Fibroblast of skin of left quadriceps (primary cell): ENCODE results near the gene LIN7C.
"Not testable (repeated sequence)": the region's sequence is repeated elsewhere in the genome, so short reads cannot be mapped to it uniquely, and the experiment has no call there.

ENCODE experiments used
- DNase-seq, 2 experiments: peaks; one replicate each; pipeline ENCODE4 v3.0.0-alpha.2; 2013; ENCODE audit warnings: low read depth in 2 of 2

The LIN7C gene

DNA sequence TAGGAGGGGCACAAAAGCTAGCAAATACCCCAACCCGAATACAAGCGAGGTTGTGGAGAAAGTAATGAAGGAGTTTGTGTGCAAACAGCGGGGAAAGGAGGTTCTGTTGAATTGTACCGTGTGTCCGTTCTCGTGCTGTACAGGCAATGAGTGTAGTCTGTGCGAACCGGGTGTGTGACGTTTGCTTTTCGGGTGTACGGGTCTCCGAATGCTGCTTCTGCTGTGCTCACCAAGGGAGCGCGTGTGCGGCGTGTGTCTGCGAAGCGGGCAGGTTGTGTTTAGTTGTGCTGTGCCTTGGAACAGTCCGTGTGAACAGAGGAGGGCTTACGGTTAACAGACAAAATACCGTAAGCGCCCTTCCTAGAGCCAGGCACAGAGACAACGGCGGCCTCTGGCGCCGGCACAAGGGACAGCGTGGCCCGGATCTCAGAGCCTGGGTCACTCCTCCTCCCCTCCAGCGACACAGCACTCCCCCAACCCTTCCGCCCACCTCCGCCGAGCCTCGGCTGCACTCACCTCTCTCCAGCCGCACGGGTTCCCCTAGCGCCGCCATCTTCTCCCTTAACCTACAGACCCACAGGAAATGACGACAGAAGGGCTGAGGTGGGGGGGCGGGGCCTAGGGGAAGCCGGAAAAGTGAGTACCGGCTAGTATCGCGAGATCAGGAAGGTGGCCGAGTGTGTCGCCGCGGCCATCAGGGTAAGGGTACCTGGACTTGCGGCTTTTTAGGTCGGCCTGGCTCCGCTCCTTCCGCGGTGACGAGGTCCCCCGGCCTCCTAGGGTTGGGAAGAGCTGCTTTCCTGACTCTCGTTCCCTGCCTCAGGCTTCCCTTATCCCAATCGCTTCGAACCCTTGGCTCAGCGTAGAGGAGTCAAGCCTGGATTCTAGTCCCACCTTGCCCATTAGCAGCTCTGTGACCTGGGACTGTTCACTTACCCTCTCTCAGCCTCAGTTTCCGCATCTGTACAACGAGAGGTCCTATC, at the start of gene LIN7C:
LIN7C (minus strand) TSS at position 570 of the 983 bp plus-strand sequence; CDS start at position 553, 17 bp downstream.
- peak; percentile 91 to 92 for DNase-seq

DNA sequence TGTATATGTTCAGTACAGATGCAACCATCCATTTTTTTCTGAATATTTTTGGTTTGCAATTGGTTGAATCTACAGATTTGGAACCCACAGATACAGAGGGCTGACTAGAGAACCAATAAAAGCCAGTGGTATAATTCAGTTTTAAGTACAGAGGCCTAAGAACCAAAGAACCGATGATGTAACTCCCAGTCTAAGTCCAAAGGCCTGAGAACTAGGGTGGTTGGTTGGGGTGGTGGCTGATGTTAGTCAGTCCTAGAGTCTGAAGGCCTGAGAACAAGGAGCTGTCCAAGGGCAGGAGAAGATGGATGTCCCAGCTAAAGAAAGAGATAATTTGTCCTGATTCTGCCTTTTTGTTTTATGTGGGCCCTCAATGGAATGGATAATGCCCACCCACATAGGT, 48.7 kb upstream of the LIN7C start:
- DNase-seq = no peak

DNA sequence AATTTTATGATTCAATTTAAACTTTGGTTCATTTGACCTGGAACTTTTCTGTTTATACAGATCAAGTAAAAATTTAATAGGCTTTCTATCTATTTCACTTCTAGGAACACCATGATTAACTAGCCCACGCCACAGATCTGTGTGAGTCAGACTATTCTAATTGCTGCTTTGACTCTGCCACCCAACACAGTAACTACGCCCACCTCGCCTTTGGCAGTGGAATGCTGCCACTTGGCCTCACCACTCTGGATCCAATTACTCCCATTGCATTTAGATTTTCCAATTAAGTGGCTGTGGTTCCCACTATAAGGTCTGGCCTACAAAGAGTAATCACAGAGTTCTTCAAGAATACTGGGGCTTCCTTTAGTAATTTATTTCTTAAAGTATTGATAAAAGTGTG, 46.6 kb upstream of the LIN7C start:
- no peak for DNase-seq

GRCh38 chr11:27552341-27552740, 45.8 kb upstream of the LIN7C start:
- DNase-seq = no peak

- DNase-seq = no peak
Observed at GRCh38 chr11:27551127-27551526, 44.6 kb upstream of the LIN7C start.

GRCh38 chr11:27545946-27546345, 39.4 kb upstream of the LIN7C start:
- DNase-seq = no peak

- DNase-seq = no peak
Observed at GRCh38 chr11:27545035-27545434, 38.5 kb upstream of the LIN7C start.

DNA sequence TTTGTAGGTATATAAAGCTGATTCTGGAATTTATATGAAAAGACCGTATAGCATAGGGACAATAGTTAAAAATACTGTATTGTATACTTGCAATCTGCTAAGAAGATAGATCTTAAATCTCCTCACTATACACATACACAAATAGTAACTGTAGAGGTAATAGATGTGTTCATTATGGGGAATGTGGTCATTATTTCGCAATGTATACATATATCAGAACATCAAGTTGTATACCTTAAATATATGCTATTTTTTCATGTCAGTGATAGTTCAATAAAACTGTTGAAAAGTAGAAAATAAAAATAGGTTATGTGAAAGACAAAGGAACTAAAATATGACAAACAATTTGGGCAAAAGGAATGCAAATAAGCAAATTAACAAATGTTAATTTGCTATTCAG, 35.2 kb upstream of the LIN7C start:
- no peak for DNase-seq

DNA sequence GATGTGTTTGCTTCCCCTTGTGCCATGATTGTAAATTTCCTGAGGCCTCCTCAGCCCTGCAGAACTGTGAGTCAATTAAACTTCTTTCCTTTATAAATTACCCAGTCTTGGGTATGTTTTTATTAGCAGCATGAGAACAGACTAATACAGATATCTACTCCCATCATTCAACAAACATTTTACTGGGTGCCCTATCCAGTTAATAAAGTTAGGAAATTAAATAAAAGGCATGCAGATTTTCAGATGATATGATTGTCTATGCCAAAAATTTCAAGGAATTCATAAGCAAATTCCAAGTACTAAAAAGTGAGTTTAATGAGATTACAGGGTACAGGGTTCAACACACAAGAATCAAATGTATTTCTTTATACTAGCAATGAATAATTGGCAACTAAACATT, 33.5 kb upstream of the LIN7C start:
- no peak for DNase-seq

DNA sequence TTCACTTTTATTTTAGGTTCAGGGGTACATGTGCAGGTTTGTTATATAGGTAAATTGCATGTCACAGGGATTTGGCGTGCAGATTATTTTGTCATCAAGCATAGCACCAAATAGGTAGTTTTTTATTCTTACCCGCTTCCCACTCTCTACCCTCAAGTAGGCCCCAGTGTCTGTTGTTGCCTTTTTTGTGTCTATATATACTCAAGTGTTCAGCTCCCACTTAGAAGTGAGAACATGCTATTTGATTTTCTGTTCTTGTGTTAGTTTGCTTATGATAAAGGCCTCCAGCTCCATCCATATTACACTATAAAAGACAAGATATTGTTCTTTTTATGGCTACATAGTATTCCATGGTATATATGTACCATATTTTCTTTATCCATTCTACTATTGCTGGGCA, 28.5 kb upstream of the LIN7C start:
- DNase-seq = no peak

GRCh38 chr11:27532652-27533325, 26.2 kb upstream of the LIN7C start:
- peak in 1 of 2 experiments; percentile 14 for DNase-seq

DNA sequence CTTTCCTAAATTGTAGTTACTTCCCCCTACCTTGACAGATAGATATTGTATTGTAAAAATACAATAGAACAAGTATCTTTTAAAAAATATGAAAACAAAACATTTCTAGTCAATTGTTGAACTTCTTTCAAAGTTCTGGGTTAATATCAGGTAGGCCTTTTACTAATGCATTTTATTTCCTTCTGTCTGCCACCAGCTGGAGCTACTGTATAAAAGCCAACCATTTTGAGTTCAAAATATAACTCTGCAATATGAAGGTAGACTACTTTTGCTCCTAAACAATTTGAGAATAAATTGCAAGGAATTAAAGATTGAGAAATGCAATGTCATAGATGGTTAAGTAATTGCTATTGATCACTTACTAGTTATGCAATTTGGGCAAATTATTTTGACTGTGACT, 22.1 kb upstream of the LIN7C start:
- no peak for DNase-seq

DNA sequence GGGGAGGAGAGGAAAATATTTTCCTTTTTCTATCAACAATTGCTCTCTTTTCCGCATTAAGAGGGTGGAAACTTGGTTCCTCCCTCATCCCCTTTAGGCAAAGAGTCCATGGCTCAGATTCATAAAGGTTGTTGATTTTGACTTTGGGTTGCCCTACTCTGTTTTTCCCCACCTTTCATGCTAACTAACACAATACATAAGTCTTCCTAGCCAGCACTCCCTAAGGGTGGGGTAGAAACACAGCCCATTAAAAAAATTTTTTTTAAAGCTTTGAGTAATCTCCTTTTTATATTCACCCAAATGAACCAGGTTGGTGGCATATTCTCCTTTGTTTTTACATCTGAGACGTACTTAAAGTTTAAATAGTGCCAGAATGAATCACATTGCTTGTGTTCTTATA, 20.0 kb upstream of the LIN7C start:
- DNase-seq = no peak

- DNase-seq = no peak
Observed at GRCh38 chr11:27525824-27526516, 19.4 kb upstream of the LIN7C start.

GRCh38 chr11:27524155-27524554, 17.6 kb upstream of the LIN7C start:
- no peak for DNase-seq

- no peak for DNase-seq
Observed at GRCh38 chr11:27520226-27520625, 13.7 kb upstream of the LIN7C start.

DNA sequence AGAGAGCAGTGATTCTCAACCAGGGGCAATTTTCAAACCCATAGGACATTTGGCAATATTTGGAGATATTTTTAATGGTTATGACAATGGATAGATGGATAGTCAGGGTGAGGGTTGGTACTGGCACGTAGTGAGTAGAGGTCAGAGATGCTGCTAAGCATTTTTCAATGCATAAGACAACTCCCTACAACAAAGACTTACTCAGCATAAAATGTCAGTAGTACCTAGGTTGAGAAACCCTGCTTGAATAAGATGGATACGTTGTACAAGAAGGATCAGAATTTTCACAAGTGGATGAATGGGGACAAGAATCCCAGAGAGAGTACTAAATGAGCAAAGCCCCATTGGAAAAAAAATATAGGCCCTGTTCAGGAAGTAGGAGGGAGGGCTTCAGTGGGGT, 11.9 kb upstream of the LIN7C start:
- DNase-seq = no peak

DNA sequence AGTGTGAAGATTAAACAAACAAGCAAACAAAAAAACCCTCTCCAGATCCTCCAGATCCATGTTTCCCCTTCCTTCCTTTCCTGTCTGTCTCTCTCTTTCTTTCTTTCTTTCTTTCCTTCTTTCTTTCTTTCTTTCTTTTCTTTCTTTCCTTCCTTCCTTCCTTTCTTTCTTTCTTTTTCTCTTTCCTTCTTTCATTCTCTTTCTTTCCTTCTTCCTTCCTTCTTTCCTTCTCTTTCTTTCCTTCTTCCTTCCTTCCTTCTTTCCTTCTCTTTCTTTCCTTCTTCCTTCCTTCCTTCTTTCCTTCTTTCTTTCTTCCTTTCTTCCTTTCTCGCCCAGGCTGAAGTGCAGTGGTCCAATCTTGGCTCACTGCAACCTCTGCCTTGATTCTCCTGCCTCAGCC, 10.9 kb upstream of the LIN7C start:
- DNase-seq = not testable (repeated sequence)

DNA sequence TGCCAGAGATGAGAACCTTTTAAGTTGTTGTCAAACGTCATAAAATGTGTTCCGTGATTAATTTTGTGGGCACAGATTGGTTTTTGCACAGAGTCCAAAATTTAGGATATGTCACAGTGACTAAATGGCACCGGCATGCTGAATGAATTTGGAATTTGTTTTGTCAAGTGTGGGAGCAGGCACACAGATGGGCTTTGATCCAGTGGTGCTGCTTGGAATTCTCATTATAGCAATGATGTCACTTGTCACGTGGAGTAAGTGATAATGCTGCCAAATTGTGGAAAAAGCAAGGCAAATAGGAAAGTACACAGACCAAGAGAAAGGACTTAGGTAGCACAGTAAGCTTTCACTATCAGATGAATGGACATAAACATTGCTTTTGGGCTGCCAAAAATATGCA, 8.0 kb upstream of the LIN7C start:
- DNase-seq = no peak

DNA sequence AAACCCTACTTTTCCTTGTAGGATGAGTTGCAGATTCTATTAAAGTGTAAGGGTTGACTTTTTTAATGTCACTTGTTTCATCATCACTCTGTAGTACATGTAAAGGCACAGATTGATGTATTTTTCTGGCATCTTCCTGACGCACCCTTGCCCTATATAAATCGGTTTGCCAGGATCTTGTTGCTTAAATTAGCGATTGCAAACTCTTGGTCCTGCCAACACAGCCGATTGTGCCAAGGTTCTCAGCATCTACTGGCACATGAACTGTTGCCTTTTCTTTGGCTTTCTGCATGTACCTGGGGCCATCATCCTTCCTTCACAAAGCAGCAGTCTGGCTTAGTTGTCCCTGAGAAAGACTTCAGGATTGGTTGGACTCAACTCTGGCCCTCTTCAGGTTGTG, 7.5 kb upstream of the LIN7C start:
- no peak for DNase-seq

- DNase-seq = no peak
Observed at GRCh38 chr11:27513389-27513788, 6.8 kb upstream of the LIN7C start.

DNA sequence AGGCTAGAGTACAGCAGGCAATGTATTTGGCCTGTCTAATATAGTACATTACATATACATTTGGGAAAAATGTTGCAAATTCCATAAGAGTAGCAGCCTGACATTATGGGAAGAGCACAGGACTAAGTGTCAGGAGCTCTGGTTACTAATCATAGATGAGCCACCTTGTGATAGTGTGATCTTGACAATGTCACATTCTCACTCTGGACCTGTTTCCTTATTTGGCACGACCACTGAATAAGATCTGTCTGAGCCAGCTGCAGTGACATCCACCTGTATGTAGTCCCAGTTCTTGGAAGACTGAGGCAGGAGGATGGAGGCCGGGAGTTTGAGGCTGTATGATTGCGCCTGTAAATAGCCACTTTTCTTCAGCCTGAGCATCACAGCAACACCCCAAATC, 5.7 kb upstream of the LIN7C start:
- no peak for DNase-seq
